A549 (cell line): Measurements from ENCODE around the gene RTEL1. TPM values are rescaled to one million over a fixed set of nuclear protein-coding genes. Genes with fewer than 3 reads are reported as not detected.

Experiments used
- ATAC-seq, 2 experiments: fragments of 200-7000 bp in 1 of 2; fragments of >200 bp in 1 of 2; cut with Nextera tagmentation in 1 of 2; cut with Tn5 transposase in 1 of 2; 3 replicates each; pipeline versions ENCODE4 v1.8.0 to v1.9.1; 2018 to 2020; ENCODE audit warnings: mild to moderate bottlenecking in 1 of 2, moderate library complexity in 1 of 2
- CTCF ChIA-PET: fragments of 300-600 bp; sonication (Branson Sonifier 250); formaldehyde crosslinking; extraction: SDS; loops from one replicate; lab custom pipeline; 2021; ENCODE audit warnings: antibody characterized with exemption, inconsistent platforms; lab: Yijun Ruan, JAX
- POLR2A ChIA-PET: fragments of 350-600 bp; formaldehyde crosslinking; extraction: SDS; loops from one replicate; lab custom pipeline; 2021; ENCODE audit warnings: antibody characterized with exemption, inconsistent platforms; lab: Yijun Ruan, JAX
- DNase-seq, 2 experiments: peaks; one replicate each; pipeline versions ENCODE4 v3.0.0 to v3.0.0-alpha.2; 2011 to 2016; ENCODE audit warnings: low read depth in 1 of 2, low spot score in 1 of 2
- FAIRE-seq: peaks from 2 replicates; lab custom pipeline; 2011; peaks lifted over from hg19 to GRCh38; lab: Jason Lieb, UNC
- H3K27ac ChIP-seq, 2 experiments: fragments of >200 bp; sonication (Bioruptor Twin); formaldehyde crosslinking; 3 replicates each; pipeline ENCODE4 v1.5.1; 2016 to 2017
- H3K4me1 ChIP-seq: fragments of >200 bp; sonication (Bioruptor Twin); formaldehyde crosslinking; 3 replicates; pipeline ENCODE4 v1.6.1; 2016
- H3K4me2 ChIP-seq: fragments of >200 bp; sonication (Bioruptor Twin); formaldehyde crosslinking; 3 replicates; pipeline ENCODE4 v1.6.1; 2016
- H3K4me3 ChIP-seq: fragments of >200 bp; sonication (Bioruptor Twin); formaldehyde crosslinking; 3 replicates; pipeline ENCODE4 v1.5.1; 2016
- H3K9me3 ChIP-seq: fragments of >200 bp; sonication (Bioruptor Twin); formaldehyde crosslinking; 3 replicates; pipeline ENCODE4 v1.6.1; 2016
- BCL3 ChIP-seq: fragments of >200 bp; sonication (Bioruptor Twin); formaldehyde crosslinking; IDR thresholded peaks from 3 replicates; pipeline ENCODE4 v1.6.1; 2016
- BHLHE40 ChIP-seq: IDR thresholded peaks from 2 replicates; pipeline ENCODE4 v1.6.1; 2012; ENCODE audit warnings: low read depth, low read length, inconsistent platforms
- CBX8 ChIP-seq: fragments of 200-600 bp; sonication (generic); IDR thresholded peaks from 2 replicates; pipeline ENCODE4 v1.6.1; 2016
- CEBPB ChIP-seq, 2 experiments: fragments of >200 bp in 1 of 2; sonication (Bioruptor Twin) in 1 of 2; formaldehyde crosslinking in 1 of 2; IDR thresholded peaks; 2 replicates each; pipeline ENCODE4 v1.6.1; 2012 to 2016
- ESRRA ChIP-seq: fragments of 150-350 bp; IDR thresholded peaks from 2 replicates; pipeline ENCODE4 v1.6.1; 2014; ENCODE audit warnings: mild to moderate bottlenecking, low read length, borderline replicate concordance
- GATA3 ChIP-seq: IDR thresholded peaks from 2 replicates; pipeline ENCODE4 v1.6.1; 2012; ENCODE audit warnings: borderline replicate concordance
- HES2 ChIP-seq: fragments of >200 bp; sonication (Bioruptor Twin); formaldehyde crosslinking; IDR thresholded peaks from 2 replicates; pipeline ENCODE4 v1.6.1; 2016
- JUN ChIP-seq, 2 experiments: fragments of >200 bp; sonication (Bioruptor Twin); formaldehyde crosslinking; IDR thresholded peaks; 2 replicates in 1 of 2; 3 replicates in 1 of 2; pipeline ENCODE4 v1.6.1; 2016 to 2017
- JUNB ChIP-seq: fragments of >200 bp; sonication (Bioruptor Twin); formaldehyde crosslinking; IDR thresholded peaks from 2 replicates; pipeline ENCODE4 v1.6.1; 2016
- KDM5A ChIP-seq: fragments of 200-600 bp; sonication (generic); IDR thresholded peaks from 2 replicates; pipeline ENCODE4 v1.6.1; 2016; ENCODE audit warnings: antibody characterized with exemption, mild to moderate bottlenecking
- MAX ChIP-seq: IDR thresholded peaks from 2 replicates; pipeline ENCODE4 v1.6.1; 2012
- MAZ ChIP-seq: fragments of 150-350 bp; IDR thresholded peaks from 2 replicates; pipeline ENCODE4 v1.6.1; 2014; ENCODE audit warnings: antibody characterized with exemption, low read depth, low read length, borderline replicate concordance
- NPAS2 ChIP-seq: fragments of 250-450 bp; sonication (Bioruptor Pico); IDR thresholded peaks from 2 replicates; pipeline ENCODE4 v1.8.0; 2022; ENCODE audit warnings: mild to moderate bottlenecking, moderate library complexity, borderline replicate concordance
- PBX3 ChIP-seq: IDR thresholded peaks from 2 replicates; pipeline ENCODE4 v1.6.1; 2012
- PHF8 ChIP-seq: fragments of 200-600 bp; sonication (generic); IDR thresholded peaks from 2 replicates; pipeline ENCODE4 v1.6.1; 2016; ENCODE audit warnings: low read depth, mild to moderate bottlenecking, antibody characterized with exemption, moderate library complexity, borderline replicate concordance
- POLR2A ChIP-seq: IDR thresholded peaks from 2 replicates; pipeline ENCODE4 v1.6.1; 2012; ENCODE audit warnings: mild to moderate bottlenecking, low read length
- RNF2 ChIP-seq: fragments of 200-600 bp; sonication (generic); IDR thresholded peaks from 2 replicates; pipeline ENCODE4 v1.6.1; 2016; ENCODE audit warnings: low read depth, mild to moderate bottlenecking, antibody characterized with exemption, moderate library complexity, borderline replicate concordance
- SMC3 ChIP-seq: fragments of >200 bp; sonication (Bioruptor Twin); formaldehyde crosslinking; IDR thresholded peaks from 3 replicates; pipeline ENCODE4 v1.6.1; 2018; ENCODE audit warnings: inconsistent platforms
- USF2 ChIP-seq: fragments of 450-650 bp; IDR thresholded peaks from 2 replicates; pipeline ENCODE4 v1.6.1; 2014; ENCODE audit warnings: antibody characterized with exemption
- ZFP36 ChIP-seq: fragments of 450-650 bp; IDR thresholded peaks from 2 replicates; pipeline ENCODE4 v1.6.1; 2014; ENCODE audit warnings: borderline replicate concordance; ENCODE audit not compliant: partially characterized antibody
- WGBS: methylation state at CpG from one replicate; pipeline ENCODE4 v1.1.6; 2017; ENCODE audit errors: missing lambda C conversion rate; 5-methylcytosine and 5-hydroxymethylcytosine counted together
- polyA plus RNA-seq, 4 experiments: library from polyadenylated mRNA; depleted of rRNA in 3 of 4; stranded (reverse); fragments of >200 nt; fragmentation: RNase III in 1 of 4; extraction: RNeasy Plus Mini Kit Qiagen cat#74134 plus additional on column Dnase treatment in 1 of 4; gene quantifications; 2 replicates in 3 of 4; 3 replicates in 1 of 4; pipeline ENCODE4 v1.2.3, GENCODE V29; 2011 to 2017

RTEL1 gene
- polyA plus RNA-seq, 2 of the 4 experiments (the other 2 are of a cell fraction) = 11.3 to 12.6 TPM

GRCh38 chr20:63740070-63740626 lies 82.0 kb downstream of the RTEL1 start:
- no CpG with 5 or more reads among the region's 80 CpGs for WGBS
- POLR2A ChIA-PET = interaction anchor here (1.2 to 1.6 kb wide), 7 partner anchors 12 to 240 kb away, joined by 3 to 16 read pairs (median 5); partner anchors contain the start of genes ARFRP1, PPDPF, TPD52L2 and ZGPAT
- CTCF ChIA-PET = interaction anchor here (0.7 to 2.2 kb wide), 8 partner anchors 11 to 246 kb away, joined by 3 to 12 read pairs (median 3); no protein-coding TSS in a partner anchor
- peak; percentile 21 to 27 for ATAC-seq
- peak in 1 of 2 experiments; percentile 45 for DNase-seq
- no peak for FAIRE-seq
- peak overlapping the region; percentile 93 to 96 for H3K27ac ChIP-seq
- H3K4me2 ChIP-seq = peak overlapping the region; percentile 98
- peaks cover 17% of the 10 kb centered on the region for H3K4me1 ChIP-seq
- no peaks in the 10 kb centered on the region for H3K9me3 ChIP-seq
- H3K4me3 ChIP-seq = peak overlapping the region; percentile 97
- TF ChIP-seq KDM5A (no peak), PBX3 (no peak), BCL3 (0 out of 3 replicates have a peak, but pooled peaks have one; percentile 37), PHF8 (0 out of 2 replicates have a peak, but pooled peaks have one; percentile 23), JUN (IDR thresholded peaks at IDR 0.05) (peak in 1 of 2 experiments; percentile 45; a peak in 1 of 5 replicates), ESRRA (no peak), ZFP36 (no peak), HES2 (no peak)

- ATAC-seq (peak; percentile 58 to 85), FAIRE-seq (peak; percentile 28), DNase-seq (peak; percentile 90 to 94)
- WGBS = 0% methylated on average over 8 of the region's 29 CpGs
- 0 out of 2 replicates have a peak, but pooled peaks have one; percentile 46 for TF ChIP-seq RNF2
- TF ChIP-seq BHLHE40 = no peak
- 0 out of 3 replicates have a peak, but pooled peaks have one; percentile 9 for TF ChIP-seq SMC3
- no peak for TF ChIP-seq JUNB
- peak; percentile 93 for TF ChIP-seq MAX
- no peak for TF ChIP-seq MAZ
- TF ChIP-seq POLR2A = peak; percentile 13; the same call in 1 of the 2 replicates
- peak; percentile 97 to 100 for TF ChIP-seq CEBPB (IDR thresholded peaks at IDR 0.05)
- TF ChIP-seq NPAS2 = peak; percentile 68; the same call in 1 of the 2 replicates
- peak; percentile 12; the same call in 1 of the 2 replicates for TF ChIP-seq GATA3
- TF ChIP-seq CBX8 = no peak
- peak in 1 of 2 experiments; percentile 15; a peak in 1 of 5 replicates for TF ChIP-seq JUN (IDR thresholded peaks at IDR 0.05)
- 0 out of 2 replicates have a peak, but pooled peaks have one; percentile 2 for TF ChIP-seq USF2
- H3K27ac ChIP-seq = peak overlapping the region; percentile 93 to 96
- H3K4me1 ChIP-seq = peaks cover 17% of the 10 kb centered on the region
- ChIA-PET POLR2A (interaction anchor here (0.5 to 1.6 kb wide), 11 partner anchors 9 to 240 kb away, joined by 3 to 16 read pairs (median 5); partner anchors contain the start of genes ARFRP1, DNAJC5, PPDPF and TPD52L2), CTCF (interaction anchor here (0.7 to 2.2 kb wide), 13 partner anchors 11 to 246 kb away, joined by 3 to 12 read pairs (median 3); no protein-coding TSS in a partner anchor)
- peak overlapping the region; percentile 97 for H3K4me3 ChIP-seq
- peak overlapping the region; percentile 98 for H3K4me2 ChIP-seq
- H3K9me3 ChIP-seq = no peaks in the 10 kb centered on the region
Observed at GRCh38 chr20:63740627-63741353, 82.7 kb downstream of the RTEL1 start.
